COR-L47 (cell line): ENCODE measurements around the gene ALG6.
"Not testable (repeated sequence)": the region's sequence is repeated elsewhere in the genome, so short reads cannot be mapped to it uniquely, and the experiment has no call there.

Experiments used
- DNase-seq: peaks from one replicate; lab custom pipeline; 2025; lab: John Stamatoyannopoulos, UW

The ALG6 gene

GRCh38 chr1:63414691-63415365 lies 47.4 kb downstream of the ALG6 start:
- DNase-seq, result no peak

- DNase-seq, result no peak
Observed at GRCh38 chr1:63418101-63418500, 50.7 kb downstream of the ALG6 start.

- DNase-seq, result not testable (repeated sequence)
Observed at GRCh38 chr1:63420746-63421145, 53.3 kb downstream of the ALG6 start.

GRCh38 chr1:63423649-63424048 lies 56.2 kb downstream of the ALG6 start:
- DNase-seq, result no peak

GRCh38 chr1:63428815-63429214 lies 61.4 kb downstream of the ALG6 start:
- DNase-seq, result no peak

- DNase-seq, result no peak
Observed at GRCh38 chr1:63429281-63429680, 61.9 kb downstream of the ALG6 start.

GRCh38 chr1:63435161-63435560 lies 67.7 kb downstream of the ALG6 start:
- no peak for DNase-seq

- DNase-seq, result no peak
Observed at GRCh38 chr1:63442141-63442475, 74.7 kb downstream of the ALG6 start.

- no peak for DNase-seq
Observed at GRCh38 chr1:63448731-63449246, 81.4 kb downstream of the ALG6 start.

GRCh38 chr1:63450416-63450815 lies 83.0 kb downstream of the ALG6 start:
- DNase-seq, result no peak

- no peak for DNase-seq
Observed at GRCh38 chr1:63453232-63453631, 85.8 kb downstream of the ALG6 start.

GRCh38 chr1:63454269-63454668 lies 86.8 kb downstream of the ALG6 start:
- no peak for DNase-seq

GRCh38 chr1:63458750-63459149 lies 91.3 kb downstream of the ALG6 start:
- no peak for DNase-seq

- no peak for DNase-seq
Observed at GRCh38 chr1:63461661-63462230, 94.3 kb downstream of the ALG6 start.

GRCh38 chr1:63463248-63463647 lies 95.8 kb downstream of the ALG6 start:
- DNase-seq, result no peak

- DNase-seq, result no peak
Observed at GRCh38 chr1:63466181-63466580, 98.8 kb downstream of the ALG6 start.

- DNase-seq, result no peak
Observed at GRCh38 chr1:63466759-63467158, 99.3 kb downstream of the ALG6 start.

GRCh38 chr1:63468683-63469082 lies 101.3 kb downstream of the ALG6 start:
- not testable (repeated sequence) for DNase-seq

GRCh38 chr1:63475761-63476160 lies 108.3 kb downstream of the ALG6 start:
- DNase-seq, result no peak

- no peak for DNase-seq
Observed at GRCh38 chr1:63480057-63480456, 112.6 kb downstream of the ALG6 start.

GRCh38 chr1:63486629-63487028 lies 119.2 kb downstream of the ALG6 start:
- no peak for DNase-seq

GRCh38 chr1:63487336-63488065 lies 120.1 kb downstream of the ALG6 start:
- no peak for DNase-seq
